NB4 (cell line): ENCODE data around the gene PALD1.

Experiments
- CTCF ChIP-seq: IDR thresholded peaks from one replicate; pipeline ENCODE4 v1.5.1; 2012; ENCODE audit warnings: low read depth, low read length
- MAX ChIP-seq: IDR thresholded peaks from 2 replicates; pipeline ENCODE4 v1.6.1; 2011; ENCODE audit warnings: low read depth, low read length

- TF ChIP-seq CTCF (no peak), MAX (0 out of 2 replicates have a peak, but pooled peaks have one; percentile 10)
Observed at GRCh38 chr10:70596860-70597809, 118.6 kb downstream of the PALD1 start.
